Cardiac muscle cell (in vitro differentiated cells and primary cell): ENCODE results near the gene JPH4. TPM values are rescaled to one million over a fixed set of nuclear protein-coding genes. Genes with fewer than 3 reads are reported as not detected.

Experiments used
- DNase-seq, 2 donors: peaks; one replicate each; pipeline versions ENCODE4 v3.0.0 to v3.0.0-alpha.2; 2010 to 2017; ENCODE audit warnings: low read depth in 1 of 2, low spot score in 1 of 2
- H3K27ac ChIP-seq: fragments of 200-600 bp; sonication (generic); 2 replicates; pipeline ENCODE4 v1.5.1; 2016
- H3K27me3 ChIP-seq: fragments of 200-600 bp; sonication (generic); 2 replicates; pipeline ENCODE4 v1.6.0; 2016; ENCODE audit warnings: control low read depth
- H3K36me3 ChIP-seq: fragments of 200-600 bp; sonication (generic); 2 replicates; pipeline ENCODE4 v1.5.1; 2016; ENCODE audit warnings: control low read depth
- H3K4me1 ChIP-seq: fragments of 200-600 bp; sonication (generic); 2 replicates; pipeline ENCODE4 v1.8.1; 2017; ENCODE audit warnings: low read depth, mild to moderate bottlenecking, mixed run types
- H3K4me3 ChIP-seq: fragments of 200-600 bp; sonication (generic); 2 replicates; pipeline ENCODE4 v1.5.1; 2016; ENCODE audit warnings: mild to moderate bottlenecking
- H3K9me3 ChIP-seq: fragments of 200-600 bp; sonication (generic); 2 replicates; pipeline ENCODE4 v1.5.1; 2017; ENCODE audit warnings: low read depth, mild to moderate bottlenecking, control low read depth
- CTCF ChIP-seq: IDR thresholded peaks from 2 replicates; pipeline ENCODE4 v1.5.1; 2012; ENCODE audit warnings: low read depth, mild to moderate bottlenecking, low read length
- polyA plus RNA-seq: library from polyadenylated mRNA; unstranded; fragments of >200 nt; fragmentation: Nextera tagmentation; extraction: Ambion mirVana; gene quantifications from 2 replicates; pipeline ENCODE4 v1.2.1, GENCODE V29; 2016
- total RNA-seq: library from RNA; depleted of rRNA; stranded (reverse); fragments of >200 nt; gene quantifications from 2 replicates; pipeline ENCODE4 v1.2.3, GENCODE V29; 2016

JPH4 gene
- total and polyA plus RNA-seq, 2 experiments from 2014 or later: 0.53 to 0.63 TPM

- DNase-seq: no peak
- Histone ChIP-seq H3K9me3 (no peaks in the 10 kb centered on the region), H3K4me3 (no peak overlapping the region), H3K4me1 (peaks cover 25% of the 10 kb centered on the region), H3K36me3 (no peaks in the 10 kb centered on the region), H3K27me3 (no peaks in the 10 kb centered on the region), H3K27ac (no peak overlapping the region)
- TF ChIP-seq CTCF: no peak
Measured at GRCh38 chr14:23542261-23542660, 36.3 kb downstream of the JPH4 start.

GRCh38 chr14:23540141-23540469, 38.5 kb downstream of the JPH4 start:
- TF ChIP-seq CTCF: no peak
- DNase-seq: no peak
- H3K27ac ChIP-seq: no peak overlapping the region
- no peaks in the 10 kb centered on the region for H3K36me3 ChIP-seq
- no peak overlapping the region for H3K4me3 ChIP-seq
- H3K27me3 ChIP-seq: no peaks in the 10 kb centered on the region
- peaks cover 19% of the 10 kb centered on the region for H3K4me1 ChIP-seq
- H3K9me3 ChIP-seq: no peaks in the 10 kb centered on the region

GRCh38 chr14:23539248-23540140, 39.1 kb downstream of the JPH4 start:
- H3K27me3 ChIP-seq: no peaks in the 10 kb centered on the region
- peak; percentile 59 to 83 for DNase-seq
- H3K27ac ChIP-seq: no peak overlapping the region
- no peak overlapping the region for H3K4me3 ChIP-seq
- TF ChIP-seq CTCF: peak; percentile 77
- H3K4me1 ChIP-seq: peaks cover 13% of the 10 kb centered on the region
- no peaks in the 10 kb centered on the region for H3K9me3 ChIP-seq
- no peaks in the 10 kb centered on the region for H3K36me3 ChIP-seq

- Histone ChIP-seq H3K4me3 (no peak overlapping the region), H3K27me3 (no peaks in the 10 kb centered on the region), H3K36me3 (no peaks in the 10 kb centered on the region), H3K4me1 (peaks cover 11% of the 10 kb centered on the region), H3K9me3 (no peaks in the 10 kb centered on the region), H3K27ac (no peak overlapping the region)
- no peak for TF ChIP-seq CTCF
- DNase-seq: peak; percentile 25 to 53
Measured at GRCh38 chr14:23538785-23539184, 39.8 kb downstream of the JPH4 start.

- no peaks in the 10 kb centered on the region for H3K36me3 ChIP-seq
- TF ChIP-seq CTCF: no peak
- no peak for DNase-seq
- H3K4me3 ChIP-seq: no peak overlapping the region
- H3K27me3 ChIP-seq: no peaks in the 10 kb centered on the region
- H3K4me1 ChIP-seq: peaks cover 11% of the 10 kb centered on the region
- no peaks in the 10 kb centered on the region for H3K9me3 ChIP-seq
- no peak overlapping the region for H3K27ac ChIP-seq
Measured at GRCh38 chr14:23538050-23538718, 40.4 kb downstream of the JPH4 start.
